ENCODE data around the gene CYSRT1.

The CYSRT1 gene

DNA sequence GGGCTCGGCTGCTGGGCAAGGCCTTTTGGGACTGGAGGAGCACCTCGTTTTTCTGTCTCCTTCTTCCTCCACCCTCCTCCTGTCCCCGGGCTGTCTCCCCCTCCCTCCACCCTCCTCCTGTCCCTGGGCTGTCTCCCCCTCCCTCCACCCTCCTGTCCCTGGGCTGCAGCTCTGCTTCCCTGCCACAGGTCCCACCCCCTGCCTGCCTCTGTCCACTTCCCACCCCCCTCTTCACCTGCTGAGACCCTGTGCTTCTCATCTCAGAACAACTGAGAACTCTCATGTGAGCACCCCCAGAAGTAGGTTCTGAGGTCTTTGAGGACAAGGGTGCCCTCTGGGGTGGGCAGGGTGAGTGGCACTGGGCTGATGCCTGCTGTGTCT lies 46.7 kb downstream of the CYSRT1 start:
- TF ChIP-seq EGR1 (IDR thresholded peaks at IDR 0.05) (no peak), FOXM1 (IDR thresholded peaks at IDR 0.05; ENCODE audit: borderline replicate concordance, low read depth) (no peak), ZBTB7A (IDR thresholded peaks at IDR 0.05; ENCODE audit: low read depth) (no peak), NFIC (IDR thresholded peaks at IDR 0.05) (no peak), CEBPB (IDR thresholded peaks at IDR 0.05) (no peak)
- TF ChIP-seq, protein P1, sequence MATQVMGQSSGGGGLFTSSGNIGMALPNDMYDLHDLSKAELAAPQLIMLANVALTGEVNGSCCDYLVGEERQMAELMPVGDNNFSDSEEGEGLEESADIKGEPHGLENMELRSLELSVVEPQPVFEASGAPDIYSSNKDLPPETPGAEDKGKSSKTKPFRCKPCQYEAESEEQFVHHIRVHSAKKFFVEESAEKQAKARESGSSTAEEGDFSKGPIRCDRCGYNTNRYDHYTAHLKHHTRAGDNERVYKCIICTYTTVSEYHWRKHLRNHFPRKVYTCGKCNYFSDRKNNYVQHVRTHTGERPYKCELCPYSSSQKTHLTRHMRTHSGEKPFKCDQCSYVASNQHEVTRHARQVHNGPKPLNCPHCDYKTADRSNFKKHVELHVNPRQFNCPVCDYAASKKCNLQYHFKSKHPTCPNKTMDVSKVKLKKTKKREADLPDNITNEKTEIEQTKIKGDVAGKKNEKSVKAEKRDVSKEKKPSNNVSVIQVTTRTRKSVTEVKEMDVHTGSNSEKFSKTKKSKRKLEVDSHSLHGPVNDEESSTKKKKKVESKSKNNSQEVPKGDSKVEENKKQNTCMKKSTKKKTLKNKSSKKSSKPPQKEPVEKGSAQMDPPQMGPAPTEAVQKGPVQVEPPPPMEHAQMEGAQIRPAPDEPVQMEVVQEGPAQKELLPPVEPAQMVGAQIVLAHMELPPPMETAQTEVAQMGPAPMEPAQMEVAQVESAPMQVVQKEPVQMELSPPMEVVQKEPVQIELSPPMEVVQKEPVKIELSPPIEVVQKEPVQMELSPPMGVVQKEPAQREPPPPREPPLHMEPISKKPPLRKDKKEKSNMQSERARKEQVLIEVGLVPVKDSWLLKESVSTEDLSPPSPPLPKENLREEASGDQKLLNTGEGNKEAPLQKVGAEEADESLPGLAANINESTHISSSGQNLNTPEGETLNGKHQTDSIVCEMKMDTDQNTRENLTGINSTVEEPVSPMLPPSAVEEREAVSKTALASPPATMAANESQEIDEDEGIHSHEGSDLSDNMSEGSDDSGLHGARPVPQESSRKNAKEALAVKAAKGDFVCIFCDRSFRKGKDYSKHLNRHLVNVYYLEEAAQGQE (IDR thresholded peaks at IDR 0.05; ENCODE audit: low read depth): no peak
- TF ChIP-seq, protein P2, sequence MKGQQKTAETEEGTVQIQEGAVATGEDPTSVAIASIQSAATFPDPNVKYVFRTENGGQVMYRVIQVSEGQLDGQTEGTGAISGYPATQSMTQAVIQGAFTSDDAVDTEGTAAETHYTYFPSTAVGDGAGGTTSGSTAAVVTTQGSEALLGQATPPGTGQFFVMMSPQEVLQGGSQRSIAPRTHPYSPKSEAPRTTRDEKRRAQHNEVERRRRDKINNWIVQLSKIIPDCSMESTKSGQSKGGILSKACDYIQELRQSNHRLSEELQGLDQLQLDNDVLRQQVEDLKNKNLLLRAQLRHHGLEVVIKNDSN (IDR thresholded peaks at IDR 0.05): no peak

GRCh38 chr9:137272241-137273094 lies 47.5 kb downstream of the CYSRT1 start:
- TF ChIP-seq YY1 (IDR thresholded peaks at IDR 0.05; ENCODE audit: low read depth) (no peak), FOXM1 (IDR thresholded peaks at IDR 0.05; ENCODE audit: borderline replicate concordance, low read depth) (no peak), TEAD4 (IDR thresholded peaks at IDR 0.05) (no peak), EP300 (IDR thresholded peaks at IDR 0.05; ENCODE audit: borderline replicate concordance) (no peak), ZBTB7A (IDR thresholded peaks at IDR 0.05; ENCODE audit: low read depth) (no peak), TCF12 (IDR thresholded peaks at IDR 0.05; ENCODE audit: low read depth) (no peak), RAD21 (IDR thresholded peaks at IDR 0.05; ENCODE audit: low read depth) (no peak), TAF1 (IDR thresholded peaks at IDR 0.05; ENCODE audit: low read depth) (no peak), CREB1 (IDR thresholded peaks at IDR 0.05; ENCODE audit: low read depth) (no peak), CEBPB (IDR thresholded peaks at IDR 0.05) (no peak), NFIC (IDR thresholded peaks at IDR 0.05) (no peak)
- TF ChIP-seq, protein P1 (IDR thresholded peaks at IDR 0.05; ENCODE audit: low read depth): no peak

GRCh38 chr9:137273095-137273490 lies 48.1 kb downstream of the CYSRT1 start:
- TF ChIP-seq RAD21 (IDR thresholded peaks at IDR 0.05; ENCODE audit: low read depth) (no peak), TAF1 (IDR thresholded peaks at IDR 0.05; ENCODE audit: low read depth) (no peak), CREB1 (IDR thresholded peaks at IDR 0.05; ENCODE audit: low read depth) (no peak), EGR1 (IDR thresholded peaks at IDR 0.05) (no peak)

DNA sequence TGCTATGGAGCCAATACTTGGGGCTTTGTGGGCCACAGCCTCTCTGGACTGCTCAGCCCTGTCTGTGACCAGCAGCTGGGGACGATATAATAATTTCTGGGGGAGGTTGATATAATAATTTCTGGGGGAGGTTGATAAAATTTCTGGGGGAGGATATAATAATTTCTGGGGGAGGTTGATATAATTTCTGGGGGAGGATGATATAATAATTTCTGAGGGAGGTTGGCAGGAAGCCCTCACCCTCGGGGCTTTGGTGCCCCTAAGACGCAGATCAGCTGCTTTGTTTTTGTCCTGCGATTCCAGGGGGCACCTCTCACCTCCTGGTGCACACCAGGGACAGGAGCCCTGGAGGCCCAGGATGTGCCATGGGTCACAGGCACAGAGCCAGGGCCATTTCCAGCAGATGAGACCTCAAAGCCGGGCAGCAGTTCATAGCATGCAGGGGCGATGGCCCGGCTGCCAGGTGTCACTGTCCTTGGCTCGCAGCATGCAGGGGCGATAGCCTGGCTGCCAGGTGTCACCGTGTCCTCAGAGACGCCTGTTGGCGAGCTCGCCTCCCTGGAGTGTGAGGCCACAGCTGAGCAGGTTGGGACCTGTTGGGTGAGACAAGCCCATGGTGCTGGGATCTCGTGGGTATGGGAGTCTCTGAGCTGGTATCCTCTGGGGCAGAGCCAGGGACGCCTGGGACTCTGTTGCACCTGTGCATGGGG lies 48.8 kb downstream of the CYSRT1 start:
- TF ChIP-seq TAF1 (IDR thresholded peaks at IDR 0.05; ENCODE audit: low read depth) (no peak), CREB1 (IDR thresholded peaks at IDR 0.05; ENCODE audit: low read depth) (no peak), ZBTB7A (IDR thresholded peaks at IDR 0.05; ENCODE audit: low read depth) (no peak), YY1 (IDR thresholded peaks at IDR 0.05; ENCODE audit: low read depth) (no peak)

DNA sequence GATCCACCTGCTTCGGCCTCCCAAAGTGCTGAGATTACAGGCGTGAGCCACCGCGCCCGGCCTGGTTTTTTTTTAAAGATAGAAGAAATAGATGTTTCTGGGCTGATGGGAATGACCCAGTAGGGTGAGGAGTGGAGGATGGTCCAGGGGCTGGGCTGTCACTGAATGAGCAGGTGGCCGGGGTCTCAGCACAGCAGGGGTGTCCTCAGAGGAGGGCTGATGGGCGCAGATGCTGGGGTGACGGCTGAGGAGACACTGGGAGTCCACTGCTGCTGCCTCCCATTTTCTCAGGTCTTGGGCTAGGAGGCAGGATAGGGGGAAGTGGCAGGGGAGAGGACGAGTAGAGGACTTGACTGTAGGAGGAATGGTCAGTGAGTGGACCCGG lies 50.2 kb downstream of the CYSRT1 start:
- no peak for TF ChIP-seq CREB1 (IDR thresholded peaks at IDR 0.05; ENCODE audit: low read depth)
- no peak for TF ChIP-seq EGR1 (IDR thresholded peaks at IDR 0.05)
- no peak for TF ChIP-seq MAX (IDR thresholded peaks at IDR 0.05)
- TF ChIP-seq EP300 (IDR thresholded peaks at IDR 0.05; ENCODE audit: borderline replicate concordance): no peak
- no peak for TF ChIP-seq CEBPB (IDR thresholded peaks at IDR 0.05)
- TF ChIP-seq TEAD4 (IDR thresholded peaks at IDR 0.05): no peak
- no peak for TF ChIP-seq RAD21 (IDR thresholded peaks at IDR 0.05; ENCODE audit: low read depth)
- no peak for TF ChIP-seq TAF1 (IDR thresholded peaks at IDR 0.05; ENCODE audit: low read depth)
- TF ChIP-seq FOXM1 (IDR thresholded peaks at IDR 0.05; ENCODE audit: borderline replicate concordance, low read depth): no peak
